Right ventricle myocardium inferior (tissue), 1 donor: ENCODE data around the gene OSBPL10. TPM values are rescaled to one million over a fixed set of nuclear protein-coding genes. Genes with fewer than 3 reads are reported as not detected.
A peak's percentile ranks its signal among the peaks of the same experiment; 100 is the strongest.

Source experiments
- ATAC-seq: fragments of 200-7000 bp; cut with Tn5 transposase; one replicate; pipeline ENCODE4 v1.9.1; 2020; ENCODE audit warnings: mild to moderate bottlenecking, moderate library complexity
- DNase-seq: peaks from one replicate; pipeline ENCODE4 v3.0.0; 2021; ENCODE audit errors: missing footprints
- intact Hi-C: fragments of 100-400 bp; cut with DNase I; formaldehyde crosslinking; loops from one replicate; pipeline ENCODE4 v1.11.0; 2022
- total RNA-seq: library from RNA; stranded (reverse); fragmentation: NEBNext Ultra II Directional; extraction: Animal tissue kit (Norgen Biotek cat#: 25700); gene quantifications from one replicate; pipeline ENCODE4 v1.2.1, GENCODE V29; 2021
- donor health status: DM: no; HTN: yes; CAD: no; lungs with severe emphysema.

OSBPL10 gene
- total RNA-seq, 1 donor from 2014 or later: 6.6 TPM

DNA sequence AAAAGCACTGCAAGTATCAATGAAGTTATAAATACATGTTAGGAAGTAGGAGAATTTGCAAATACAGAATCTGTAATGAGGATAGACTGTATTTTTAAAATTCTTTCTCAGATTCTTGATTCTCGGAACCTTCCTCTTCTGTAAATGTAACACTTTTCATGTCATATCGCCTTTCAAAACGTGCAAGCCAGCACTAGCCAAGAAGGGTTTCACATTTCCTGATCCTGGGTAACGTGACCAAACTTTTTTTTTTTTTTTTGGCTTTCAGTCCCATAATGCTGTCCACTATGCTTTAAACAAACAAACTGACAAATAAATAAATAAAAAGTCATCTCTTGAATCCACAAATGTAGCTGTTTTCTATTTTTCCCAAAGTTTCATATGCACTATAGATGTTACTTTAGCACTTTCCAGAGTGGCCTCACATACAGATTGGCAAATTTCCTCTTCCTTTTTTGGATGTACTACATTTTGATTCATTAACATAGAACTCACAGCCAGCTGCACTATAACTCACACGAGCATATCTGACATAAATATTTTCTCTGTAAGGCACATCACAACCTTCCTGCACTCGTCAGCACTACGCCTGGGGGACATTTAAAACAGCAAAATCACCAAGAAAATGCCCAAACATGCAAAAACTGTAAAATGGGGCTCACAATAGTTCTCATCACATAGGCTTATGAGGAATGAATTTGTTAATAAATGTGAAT is 208.1 kb downstream of the OSBPL10 start:
- ATAC-seq: no peak
- no peak for DNase-seq
- intact Hi-C loops: no loop called here

DNA sequence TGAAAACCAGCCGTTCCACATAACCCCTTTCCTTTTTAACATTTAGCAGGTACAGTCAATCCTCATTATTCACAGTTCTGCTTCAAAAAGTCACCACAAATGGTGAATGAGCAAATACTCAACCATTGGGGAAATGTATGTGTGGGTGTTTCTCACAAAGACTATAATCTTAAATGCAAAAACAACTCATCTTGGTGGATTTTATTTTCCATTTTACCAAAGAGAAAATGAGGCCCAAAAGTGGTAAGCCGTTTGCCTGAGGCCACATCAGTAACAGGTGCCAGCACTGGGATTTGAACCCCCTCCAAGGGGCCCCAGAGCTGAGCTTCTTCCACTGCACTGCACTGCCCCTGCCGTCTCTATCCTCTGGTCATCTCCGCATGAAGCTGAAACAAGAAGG is 208.8 kb downstream of the OSBPL10 start:
- intact Hi-C loops: no loop called here
- DNase-seq (no peak), ATAC-seq (no peak)

GRCh38 chr3:31770822-31771326 is 210.2 kb downstream of the OSBPL10 start:
- no peak for ATAC-seq
- no peak for DNase-seq
- intact Hi-C loops: no loop called here

GRCh38 chr3:31768479-31769125 is 212.5 kb downstream of the OSBPL10 start:
- DNase-seq: no peak
- ATAC-seq: peak; percentile 68
- intact Hi-C loops: loop anchor here (1.0 to 5.0 kb wide), 3 partner anchors 44 to 217 kb away; no protein-coding TSS in a partner anchor

GRCh38 chr3:31767920-31768319 is 213.1 kb downstream of the OSBPL10 start:
- ATAC-seq: no peak
- DNase-seq: no peak

GRCh38 chr3:31766669-31767068 is 214.4 kb downstream of the OSBPL10 start:
- no peak for ATAC-seq
- intact Hi-C loops: loop anchor here (5.0 kb wide), 1 partner anchor 154 kb away; no protein-coding TSS in a partner anchor
- no peak for DNase-seq

More at GRCh38 chr3:31767920-31768319, 213.1 kb downstream of the OSBPL10 start:
- intact Hi-C loops: loop anchor here (1.0 to 5.0 kb wide), 3 partner anchors 43 to 217 kb away; no protein-coding TSS in a partner anchor

- no peak for DNase-seq
- intact Hi-C loops: loop anchor here (5.0 kb wide), 1 partner anchor 154 kb away; no protein-coding TSS in a partner anchor
- no peak for ATAC-seq
These were observed 215.2 kb downstream of the OSBPL10 start for GRCh38 chr3:31765871-31766270.

DNA sequence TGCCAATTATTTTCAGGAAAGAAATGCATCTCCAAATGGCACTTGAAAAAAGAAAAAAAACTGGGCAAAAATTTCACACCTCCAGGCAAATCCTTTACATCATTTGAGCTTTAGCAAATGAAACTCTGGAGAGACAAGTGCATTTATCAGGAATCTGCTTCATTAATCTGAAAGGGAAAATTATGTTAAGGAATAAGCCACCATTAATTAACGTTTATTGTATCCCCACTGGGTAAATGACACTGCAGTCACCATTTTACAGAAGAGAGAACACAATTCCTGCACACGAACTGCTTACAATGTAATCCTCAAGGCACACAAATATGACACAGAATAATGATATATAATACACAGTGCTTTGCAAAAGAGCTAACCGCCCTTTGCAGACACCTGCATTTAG is 217.3 kb downstream of the OSBPL10 start:
- intact Hi-C loops: no loop called here
- ATAC-seq (no peak), DNase-seq (no peak)

- ATAC-seq (no peak), DNase-seq (no peak)
- intact Hi-C loops: no loop called here
These were observed 218.1 kb downstream of the OSBPL10 start for GRCh38 chr3:31762888-31763351.

GRCh38 chr3:31762097-31762764 is 218.8 kb downstream of the OSBPL10 start:
- intact Hi-C loops: no loop called here
- peak; percentile 79 for ATAC-seq
- no peak for DNase-seq

DNA sequence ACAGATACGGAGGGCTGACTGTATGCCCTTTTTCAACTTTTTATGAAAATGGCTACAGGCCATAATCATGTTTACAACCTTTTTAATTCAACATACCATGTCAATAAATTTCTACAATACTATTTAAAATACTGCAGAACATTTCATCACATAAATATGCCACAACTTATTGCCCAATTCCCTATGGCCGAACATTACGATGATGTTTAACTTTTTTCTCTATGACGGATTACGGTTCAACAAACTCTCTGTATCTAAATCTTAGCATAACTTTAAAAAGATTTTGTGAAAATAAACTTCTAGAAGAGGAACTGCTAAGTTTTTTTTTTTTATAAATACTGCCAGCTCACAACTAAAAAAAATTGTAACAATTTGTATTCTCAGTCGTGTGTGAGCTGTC is 220.4 kb downstream of the OSBPL10 start:
- DNase-seq: no peak
- ATAC-seq: no peak
- intact Hi-C loops: no loop called here

DNA sequence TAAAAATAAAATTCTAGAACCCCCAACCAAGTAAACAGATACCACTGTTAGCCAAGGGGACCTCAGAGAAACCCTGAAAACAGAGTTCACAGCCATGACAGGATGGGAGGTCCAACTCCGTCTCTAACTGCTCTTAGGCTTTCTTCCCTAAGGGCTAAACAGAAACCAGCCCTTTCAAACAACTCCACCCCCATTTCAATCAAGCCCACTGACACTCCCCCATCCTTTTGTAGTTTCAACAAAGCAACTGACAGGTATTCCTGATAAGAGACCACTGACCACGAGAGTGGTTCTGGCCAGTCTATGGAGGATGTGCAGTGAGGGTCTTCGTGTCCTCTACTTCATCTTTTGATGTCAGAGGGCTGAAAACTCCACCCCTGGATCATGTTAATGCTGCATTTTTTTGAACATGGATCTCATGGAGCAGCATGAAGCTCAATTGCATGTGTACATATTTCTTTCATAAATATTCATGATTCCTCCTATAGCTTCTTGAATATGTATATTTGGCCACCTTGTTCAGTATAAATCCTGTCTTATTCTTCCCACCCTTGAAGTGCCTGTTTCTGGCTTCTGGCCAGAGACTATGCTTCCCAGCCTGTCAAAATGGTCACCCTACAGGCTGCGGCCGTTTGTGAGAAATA is 222.6 kb downstream of the OSBPL10 start:
- ATAC-seq (no peak), DNase-seq (no peak)
- intact Hi-C loops: no loop called here

DNA sequence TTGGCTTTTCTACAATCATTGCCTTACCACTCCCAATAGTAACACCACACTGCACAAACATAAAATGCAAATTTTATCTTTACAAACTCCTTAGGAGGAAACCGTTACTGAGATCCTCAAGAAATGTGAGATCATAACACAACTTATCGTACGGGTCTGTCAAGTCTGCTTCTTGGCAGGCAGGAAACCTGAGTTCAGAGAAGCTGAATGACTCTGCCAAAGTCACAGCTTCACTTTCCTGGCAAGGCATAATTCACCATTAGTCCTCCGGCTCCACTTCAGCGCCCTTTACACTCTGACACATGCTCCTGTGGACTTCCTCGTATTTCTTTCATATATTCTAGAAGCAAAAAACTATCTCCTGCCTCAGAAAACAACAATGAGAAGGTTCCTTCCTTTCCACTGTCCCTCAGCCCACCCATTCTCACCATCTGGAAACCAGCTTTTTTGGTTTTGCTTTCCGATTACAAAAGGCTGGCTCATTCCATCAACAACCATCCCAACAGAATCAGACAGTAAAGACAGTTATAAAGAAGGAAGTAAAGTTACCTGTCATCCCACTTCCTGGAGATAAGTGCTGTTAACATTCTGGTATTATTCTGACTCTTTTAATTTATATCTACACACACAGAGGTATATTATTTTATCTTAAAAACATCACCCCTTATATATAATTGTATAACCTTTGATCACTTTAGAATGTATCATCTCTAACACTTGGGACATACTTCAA is 225.0 kb downstream of the OSBPL10 start:
- intact Hi-C loops: no loop called here
- ATAC-seq: no peak
- no peak for DNase-seq

GRCh38 chr3:31754575-31755278 is 226.3 kb downstream of the OSBPL10 start:
- intact Hi-C loops: no loop called here
- no peak for ATAC-seq
- no peak for DNase-seq

GRCh38 chr3:31753050-31753425 is 228.0 kb downstream of the OSBPL10 start:
- ATAC-seq (no peak), DNase-seq (no peak)
- intact Hi-C loops: no loop called here

DNA sequence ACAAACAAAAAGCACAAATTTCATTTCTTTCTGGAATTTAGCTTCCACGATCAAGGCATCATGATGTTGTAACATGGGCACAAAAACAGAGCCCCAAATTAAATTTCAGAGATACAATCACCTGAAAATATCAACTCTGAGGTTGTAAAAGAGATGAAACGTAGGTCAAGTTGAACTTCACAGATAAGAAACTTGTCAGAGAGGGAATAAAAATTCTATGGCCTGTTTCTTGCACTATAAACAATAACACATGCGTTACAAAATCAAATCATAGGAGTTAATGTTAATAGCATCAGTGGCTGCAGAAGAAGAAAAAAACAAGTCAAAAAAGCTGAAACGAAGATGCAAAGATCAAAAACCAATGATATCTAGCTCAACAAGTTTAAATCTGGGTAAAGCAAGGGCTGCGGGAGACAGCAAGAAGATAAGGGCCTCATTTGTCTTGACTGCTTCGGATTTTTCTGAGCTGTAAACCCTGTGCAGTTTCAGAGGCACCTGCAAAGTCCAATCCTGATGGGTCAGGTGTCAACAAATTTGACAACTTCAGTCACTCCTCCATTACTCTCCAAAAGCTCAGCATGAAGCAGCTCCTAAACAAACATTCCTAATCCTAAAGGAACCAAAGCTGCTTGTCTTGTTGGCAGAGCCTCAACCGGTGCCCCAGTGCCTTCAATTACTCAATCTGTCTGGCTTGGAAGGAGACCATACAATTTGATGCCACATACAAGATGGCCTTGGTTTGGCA is 228.6 kb downstream of the OSBPL10 start:
- no peak for DNase-seq
- no peak for ATAC-seq
- intact Hi-C loops: no loop called here

GRCh38 chr3:31750341-31750740 is 230.7 kb downstream of the OSBPL10 start:
- intact Hi-C loops: no loop called here

More at GRCh38 chr3:31750341-31750740, 230.7 kb downstream of the OSBPL10 start:
- DNase-seq (no peak), ATAC-seq (no peak)
